HL-60 (cell line): ENCODE measurements around the gene CAMK2D.

Experiments
- DNase-seq, 2 experiments: peaks; one replicate each; pipeline ENCODE4 v3.0.0-alpha.2; 2010 to 2020; ENCODE audit warnings: low read depth in 1 of 2, low spot score in 1 of 2
- H3K27ac ChIP-seq: fragments of 250-450 bp; sonication (Bioruptor Pico); replicated peaks from 2 replicates; pipeline ENCODE4 v1.5.1; 2020; ENCODE audit warnings: mild to moderate bottlenecking, moderate library complexity
- H3K27me3 ChIP-seq: fragments of 250-450 bp; sonication (Bioruptor Pico); 2 replicates; pipeline ENCODE4 v1.5.1; 2021; ENCODE audit warnings: mild to moderate bottlenecking, moderate library complexity; ENCODE audit not compliant: insufficient read depth, poor library complexity, severe bottlenecking
- H3K4me3 ChIP-seq: replicated peaks from 2 replicates; pipeline ENCODE4 v1.5.1; 2011; ENCODE audit warnings: mild to moderate bottlenecking, control low read depth, low read length; ENCODE audit not compliant: insufficient read depth
- CTCF ChIP-seq: IDR thresholded peaks from one replicate; pipeline ENCODE4 v1.5.1; 2011; ENCODE audit warnings: low read length, control low read depth, inconsistent platforms; ENCODE audit not compliant: insufficient read depth
- GABPA ChIP-seq: IDR thresholded peaks from 2 replicates; pipeline ENCODE4 v1.6.1; 2012; ENCODE audit warnings: low read depth
- POLR2AphosphoS5 ChIP-seq: IDR thresholded peaks from 2 replicates; pipeline ENCODE4 v1.6.1; 2012; ENCODE audit warnings: low read depth
- REST ChIP-seq: IDR thresholded peaks from 2 replicates; pipeline ENCODE4 v1.6.1; 2012; ENCODE audit warnings: low read depth; ENCODE audit not compliant: insufficient replicate concordance
- SPI1 ChIP-seq: IDR thresholded peaks from 2 replicates; pipeline ENCODE4 v1.6.1; 2012; ENCODE audit warnings: low read depth, mild to moderate bottlenecking, borderline replicate concordance

Gene CAMK2D

GRCh38 chr4:113497154-113497884 lies 264.2 kb downstream of the CAMK2D start:
- H3K4me3 ChIP-seq, result no peak overlapping the region
- no peak for DNase-seq
- no peaks in the 10 kb centered on the region for H3K27me3 ChIP-seq
- no peak overlapping the region for H3K27ac ChIP-seq
- no peak for TF ChIP-seq CTCF
- TF ChIP-seq GABPA, result no peak
- TF ChIP-seq SPI1, result no peak
- TF ChIP-seq POLR2AphosphoS5, result no peak
- no peak for TF ChIP-seq REST

- H3K27me3 ChIP-seq, result no peaks in the 10 kb centered on the region
- DNase-seq, result no peak
- no peak overlapping the region for H3K27ac ChIP-seq
- no peak overlapping the region for H3K4me3 ChIP-seq
- no peak for TF ChIP-seq REST
- TF ChIP-seq SPI1, result no peak
- TF ChIP-seq POLR2AphosphoS5, result no peak
- no peak for TF ChIP-seq CTCF
- TF ChIP-seq GABPA, result no peak
These were observed 264.8 kb downstream of the CAMK2D start for GRCh38 chr4:113496698-113497097.

- no peak for DNase-seq
- TF ChIP-seq REST (no peak), POLR2AphosphoS5 (no peak), SPI1 (no peak), CTCF (no peak), GABPA (no peak)
- Histone ChIP-seq H3K4me3 (no peak overlapping the region), H3K27ac (no peak overlapping the region), H3K27me3 (no peaks in the 10 kb centered on the region)
These were observed 265.7 kb downstream of the CAMK2D start for GRCh38 chr4:113495790-113496189.
